GM19023 (cell line): ENCODE data around the gene RASGRP4.
"Not testable (repeated sequence)": the region's sequence is repeated elsewhere in the genome, so short reads cannot be mapped to it uniquely, and the experiment has no call there.

Source experiments
- ATAC-seq: cut with Tn5 transposase; IDR thresholded peaks from one replicate; pipeline ENCODE4 v1.9.1; 2021; ENCODE audit warnings: mild to moderate bottlenecking, moderate library complexity; ENCODE audit not compliant: unreplicated experiment

RASGRP4 gene

GRCh38 chr19:38375098-38375493 lies 50.9 kb downstream of the RASGRP4 start:
- no peak for ATAC-seq

GRCh38 chr19:38374332-38375097 lies 51.5 kb downstream of the RASGRP4 start, which contains the start of gene PSMD8:
PSMD8 (plus strand) TSS chr19:38374571; CDS start chr19:38374602, 31 bp downstream.
- peak; percentile 96 for ATAC-seq

GRCh38 chr19:38373907-38374331 lies 52.1 kb downstream of the RASGRP4 start:
- no peak for ATAC-seq

DNA sequence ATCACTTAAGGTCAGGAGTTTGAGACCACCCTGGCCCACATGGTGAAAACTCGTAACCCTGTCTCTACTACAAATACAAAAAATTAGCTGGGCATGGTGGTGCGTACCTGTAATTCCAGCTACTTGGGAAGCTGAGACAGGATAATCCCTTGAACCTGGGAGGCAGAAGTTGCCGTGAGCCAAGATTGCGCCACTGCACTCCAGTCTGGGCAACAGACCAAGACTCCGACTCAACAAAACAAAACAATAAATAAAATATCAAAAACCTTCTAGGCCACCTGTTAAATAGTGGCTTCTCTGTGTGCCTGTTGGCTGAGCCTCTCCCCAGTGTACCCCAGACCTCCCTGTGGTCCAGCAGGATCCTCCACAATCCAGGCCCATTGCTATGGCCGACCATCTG lies 54.9 kb downstream of the RASGRP4 start:
- ATAC-seq: no peak

DNA sequence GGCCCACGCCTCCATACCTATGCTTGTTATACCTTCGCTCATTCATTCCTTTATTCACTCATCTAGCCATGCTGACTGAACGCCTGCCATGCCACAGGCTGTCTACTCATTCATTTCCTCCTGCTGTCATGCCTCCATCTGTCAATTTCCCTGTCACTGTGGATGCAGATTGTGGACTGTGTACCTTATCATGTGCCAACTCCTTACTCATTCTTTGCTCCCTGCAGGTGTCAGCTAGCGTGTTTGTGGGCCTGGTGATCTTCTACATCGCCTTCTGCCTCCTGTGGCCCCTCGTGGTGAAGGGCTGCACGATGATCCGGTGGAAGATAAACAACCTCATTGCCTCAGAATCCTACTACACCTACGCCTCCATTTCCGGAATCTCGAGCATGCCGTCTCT lies 55.7 kb downstream of the RASGRP4 start:
- ATAC-seq: no peak

DNA sequence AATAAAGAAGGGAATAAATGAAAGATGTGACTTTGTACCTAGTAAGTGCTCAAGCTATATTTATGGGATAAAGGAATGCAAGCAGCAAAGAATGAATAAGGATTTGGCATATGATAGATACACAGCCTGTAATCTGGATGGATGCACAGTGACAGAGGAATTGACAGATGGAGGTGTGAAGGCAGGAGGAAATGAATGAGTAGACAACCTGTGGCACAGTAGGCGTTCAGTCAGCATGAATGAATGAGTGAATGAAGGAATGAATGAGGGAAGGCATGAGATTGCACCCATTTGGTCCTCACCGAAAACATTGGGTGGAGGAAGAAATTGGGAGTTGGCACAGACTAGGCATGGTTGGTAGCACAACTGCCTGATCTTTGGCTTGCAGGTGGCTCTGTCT lies 56.4 kb downstream of the RASGRP4 start:
- ATAC-seq: no peak

DNA sequence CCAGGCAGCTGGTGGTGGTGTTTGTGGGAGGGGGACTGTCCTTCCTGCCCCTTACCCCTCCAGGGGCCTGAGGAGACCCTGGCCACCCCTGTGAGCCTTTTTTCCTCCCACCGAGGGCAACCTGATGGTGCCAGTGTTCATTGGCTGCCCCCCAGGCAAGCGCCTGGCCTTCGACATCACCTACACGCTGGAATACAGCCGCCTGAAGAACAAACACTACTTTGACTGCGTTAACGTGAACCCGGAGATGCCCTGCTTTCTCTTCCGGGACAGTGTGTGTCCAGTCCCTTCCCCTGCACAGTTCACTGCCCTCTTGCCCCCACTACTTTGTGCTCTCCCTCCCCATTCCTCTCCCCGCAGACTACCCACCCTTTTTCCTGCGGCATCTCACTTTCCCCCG lies 59.0 kb downstream of the RASGRP4 start:
- ATAC-seq: no peak

DNA sequence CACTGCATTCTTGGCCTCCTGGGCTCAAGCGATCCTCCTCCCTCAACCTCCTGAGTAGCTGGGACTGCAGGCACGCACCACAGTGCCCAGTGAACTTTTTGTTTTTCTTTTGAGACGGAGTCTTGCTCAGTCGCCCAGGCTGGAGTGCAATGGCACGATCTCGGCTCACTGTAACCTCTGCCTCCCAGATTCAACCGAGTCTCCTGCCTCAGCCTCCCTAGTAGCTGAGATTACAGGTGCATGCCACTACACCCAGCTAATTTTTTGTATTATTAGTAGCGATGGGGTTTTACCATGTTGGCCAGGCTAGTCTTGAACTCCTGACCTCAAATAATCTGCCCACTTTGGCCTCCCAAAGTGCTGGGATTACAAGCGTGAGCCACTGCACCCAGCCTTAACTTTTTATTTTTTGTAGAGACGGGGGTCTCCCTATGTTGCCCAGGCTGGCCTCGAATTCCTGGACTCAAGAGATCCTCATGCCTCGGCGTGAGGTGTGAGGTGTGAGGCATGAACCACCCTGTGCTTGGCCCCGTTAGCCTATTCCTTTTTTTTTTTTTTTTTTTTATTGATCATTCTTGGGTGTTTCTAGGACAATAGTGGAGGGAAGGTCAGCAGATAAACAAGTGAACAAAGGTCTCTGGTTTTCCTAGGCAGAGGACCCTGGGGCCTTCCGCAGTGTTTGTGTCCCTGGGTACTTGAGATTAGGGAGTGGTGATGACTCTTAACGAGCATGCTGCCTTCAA lies 62.9 kb downstream of the RASGRP4 start:
- ATAC-seq: not testable (repeated sequence)

- ATAC-seq: peak; percentile 38
Observed at GRCh38 chr19:38362076-38362945, 63.7 kb downstream of the RASGRP4 start.

- peak; percentile 56 for ATAC-seq
Observed at GRCh38 chr19:38361633-38362075, 64.4 kb downstream of the RASGRP4 start.

- ATAC-seq: no peak
Observed at GRCh38 chr19:38360839-38361631, 65.0 kb downstream of the RASGRP4 start.

DNA sequence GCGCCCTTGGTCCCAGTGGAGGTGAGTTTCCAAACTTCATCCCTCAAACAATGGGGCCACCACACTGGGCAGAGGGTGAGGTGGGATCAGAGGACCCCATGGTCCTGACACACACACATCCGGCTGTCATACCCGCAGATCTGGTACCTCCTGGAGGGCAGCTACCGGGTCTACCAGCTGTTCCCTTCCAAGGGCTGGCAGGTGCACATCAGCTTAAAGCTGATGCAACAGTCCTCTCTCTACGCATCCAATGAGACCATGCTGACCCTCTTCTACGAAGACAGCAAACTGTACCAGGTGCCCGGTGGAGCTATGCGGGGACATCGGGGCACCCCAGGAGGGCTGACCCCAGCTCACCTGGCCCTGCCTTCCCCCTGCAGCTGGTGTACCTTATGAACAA lies 65.7 kb downstream of the RASGRP4 start:
- no peak for ATAC-seq

GRCh38 chr19:38359242-38360021 lies 66.6 kb downstream of the RASGRP4 start:
- ATAC-seq: no peak
